Retinal pigment epithelial cell (primary cell): ENCODE measurements around the gene VAT1L.

Experiments
- DNase-seq: peaks from one replicate; pipeline ENCODE4 v3.0.0-alpha.2; 2010; ENCODE audit warnings: low read depth
- H3K4me3 ChIP-seq: 2 replicates; pipeline ENCODE4 v1.5.1; 2011; ENCODE audit warnings: mild to moderate bottlenecking, low read length, control low read depth, moderate library complexity
- CTCF ChIP-seq: conservative IDR thresholded peaks from 2 replicates; pipeline ENCODE4 v1.5.1; 2011; ENCODE audit warnings: low read depth, low read length, control low read depth, inconsistent platforms

VAT1L gene

DNA sequence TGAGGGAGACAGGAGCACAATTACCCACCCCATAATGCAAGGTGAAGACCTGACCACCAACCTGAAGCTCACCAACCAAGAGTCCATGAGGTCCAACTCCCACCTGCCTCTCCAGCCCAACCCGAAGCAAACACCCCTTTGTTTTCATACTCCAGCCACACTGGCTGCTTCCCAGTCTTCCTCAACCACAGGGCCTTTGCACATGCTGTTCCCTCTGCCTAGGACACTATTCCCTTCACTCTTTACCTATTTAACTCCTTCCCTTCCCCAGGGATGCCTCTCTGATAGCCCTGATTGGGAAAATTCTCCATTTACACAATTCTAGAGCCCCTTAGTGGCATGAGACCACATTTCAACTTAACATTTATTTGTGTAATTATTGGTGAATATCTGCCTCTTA, 86.0 kb downstream of the VAT1L start:
- no peak for TF ChIP-seq CTCF
- no peak for DNase-seq

GRCh38 chr16:77876776-77877175, 88.4 kb downstream of the VAT1L start:
- H3K4me3 ChIP-seq = no peak overlapping the region
- DNase-seq = no peak
- TF ChIP-seq CTCF = no peak

More for the DNA sequence above, 86.0 kb downstream of the VAT1L start:
- H3K4me3 ChIP-seq = no peak overlapping the region

- TF ChIP-seq CTCF = no peak
- DNase-seq = no peak
- H3K4me3 ChIP-seq = no peak overlapping the region
These were observed 89.5 kb downstream of the VAT1L start for GRCh38 chr16:77877712-77878347.

- no peak for TF ChIP-seq CTCF
- no peak overlapping the region for H3K4me3 ChIP-seq
- DNase-seq = no peak
These were observed 93.1 kb downstream of the VAT1L start for GRCh38 chr16:77881355-77882030.

DNA sequence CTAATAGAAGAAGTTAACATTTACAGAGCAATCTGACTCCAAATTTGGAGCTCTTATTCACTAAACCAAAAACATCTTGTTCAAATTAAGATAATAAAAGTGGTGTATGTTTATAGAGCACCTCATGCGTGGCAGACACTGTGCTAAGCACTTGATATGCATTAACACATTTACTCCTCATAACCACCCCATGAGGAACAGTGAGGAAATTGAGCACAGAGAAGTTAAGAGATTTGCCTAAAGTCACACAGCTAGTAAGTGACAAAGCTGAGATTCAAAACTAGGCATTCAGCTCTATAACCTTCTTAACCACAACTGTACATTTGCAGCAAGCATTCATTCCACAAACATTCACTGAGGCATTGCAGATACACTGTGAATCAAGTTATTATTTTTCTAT, 94.0 kb downstream of the VAT1L start:
- no peak overlapping the region for H3K4me3 ChIP-seq
- DNase-seq = no peak
- TF ChIP-seq CTCF = no peak

DNA sequence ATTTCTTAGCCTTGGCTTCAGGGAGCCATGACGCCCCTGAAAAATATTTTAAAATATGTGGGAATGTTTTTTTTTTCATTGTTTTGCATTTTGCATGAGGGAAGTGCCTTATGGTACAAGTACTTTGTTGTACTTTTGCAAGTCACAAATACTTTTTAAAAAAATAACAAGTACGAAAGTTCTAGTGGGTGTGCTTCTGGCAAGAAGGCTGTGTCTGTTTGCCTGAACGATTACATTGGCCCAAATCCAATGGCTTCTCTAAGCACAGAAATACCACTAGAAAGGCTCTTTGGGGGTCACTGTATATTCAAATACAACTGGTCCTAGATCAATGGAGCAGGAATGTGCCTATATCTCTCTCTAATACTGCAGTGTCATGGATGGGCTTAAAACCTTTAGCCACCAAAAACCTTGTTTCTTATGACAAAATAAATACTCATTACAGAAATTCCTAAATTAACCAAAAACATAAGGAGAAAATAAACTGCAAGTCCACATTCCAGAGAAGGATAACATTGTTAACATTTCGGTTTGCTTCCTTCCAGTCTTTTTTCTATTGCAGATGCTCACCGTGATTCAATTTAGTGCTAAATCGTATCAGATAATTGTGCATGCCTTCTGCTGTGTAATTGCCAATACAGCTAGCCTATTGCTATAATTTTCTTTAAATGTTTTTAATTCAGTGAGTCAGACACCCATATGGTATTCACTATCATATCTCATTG, 97.4 kb downstream of the VAT1L start:
- no peak for TF ChIP-seq CTCF
- H3K4me3 ChIP-seq = no peak overlapping the region
- no peak for DNase-seq
